ENCODE data around the gene HS3ST1.

HS3ST1 gene

GRCh38 chr4:11431111-11431510 is 2.4 kb upstream of the HS3ST1 start:
- peak in 1 of 2 donors; percentile 4 for DNase-seq

GRCh38 chr4:11430536-11430935 is 1.8 kb upstream of the HS3ST1 start:
- no peak for DNase-seq

GRCh38 chr4:11429699-11430045 is 978 bp upstream of the HS3ST1 start:
- DNase-seq, result no peak

GRCh38 chr4:11428899-11429698 is 405 bp upstream of the HS3ST1 start:
- DNase-seq, result peak; percentile 32 to 69

- no peak for DNase-seq
Observed at GRCh38 chr4:11427121-11427996, 1.3 kb downstream of the HS3ST1 start.

- no peak for DNase-seq
Observed at GRCh38 chr4:11426731-11427120, 2.0 kb downstream of the HS3ST1 start.

GRCh38 chr4:11426003-11426402 is 2.7 kb downstream of the HS3ST1 start:
- DNase-seq, result no peak

- no peak for DNase-seq
Observed at GRCh38 chr4:11424856-11425255, 3.8 kb downstream of the HS3ST1 start.

- DNase-seq, result peak; percentile 7 to 60
Observed at GRCh38 chr4:11424000-11424399, 4.7 kb downstream of the HS3ST1 start.

- DNase-seq, result no peak
Observed at GRCh38 chr4:11423465-11423864, 5.2 kb downstream of the HS3ST1 start.

- no peak for DNase-seq
Observed at GRCh38 chr4:11421116-11421515, 7.6 kb downstream of the HS3ST1 start.

- no peak for DNase-seq
Observed at GRCh38 chr4:11420327-11420726, 8.4 kb downstream of the HS3ST1 start.

- DNase-seq, result no peak
Observed at GRCh38 chr4:11418610-11419009, 10.1 kb downstream of the HS3ST1 start.

- no peak for DNase-seq
Observed at GRCh38 chr4:11416767-11417113, 12.0 kb downstream of the HS3ST1 start.

- DNase-seq, result no peak
Observed at GRCh38 chr4:11416071-11416766, 12.5 kb downstream of the HS3ST1 start.

GRCh38 chr4:11415409-11416070 is 13.2 kb downstream of the HS3ST1 start:
- DNase-seq, result no peak

- no peak for DNase-seq
Observed at GRCh38 chr4:11412211-11412610, 16.5 kb downstream of the HS3ST1 start.

GRCh38 chr4:11409632-11410031 is 19.1 kb downstream of the HS3ST1 start:
- no peak for DNase-seq

GRCh38 chr4:11408233-11408967 is 20.3 kb downstream of the HS3ST1 start:
- no peak for DNase-seq

GRCh38 chr4:11407551-11407950 is 21.1 kb downstream of the HS3ST1 start:
- DNase-seq, result no peak

- DNase-seq, result no peak
Observed at GRCh38 chr4:11404431-11404830, 24.3 kb downstream of the HS3ST1 start.

- DNase-seq, result no peak
Observed at GRCh38 chr4:11402192-11402591, 26.5 kb downstream of the HS3ST1 start.

All from inflammatory macrophage treated with lipopolysaccharide for 1 hour (primary cell).